Ectodermal cell (in vitro differentiated cells): Measurements from ENCODE around the gene BAHD1.

Source experiments
- H3K27ac ChIP-seq: 2 replicates; pipeline ENCODE4 v1.7.0; 2013; ENCODE audit warnings: mild to moderate bottlenecking, low read depth, low read length; ENCODE audit not compliant: insufficient read depth, poor library complexity, severe bottlenecking
- H3K27me3 ChIP-seq: 2 replicates; pipeline ENCODE4 v1.7.0; 2013; ENCODE audit warnings: mild to moderate bottlenecking, low read length; ENCODE audit not compliant: insufficient read depth, control insufficient read depth, poor library complexity, severe bottlenecking
- H3K36me3 ChIP-seq: one replicate; pipeline ENCODE4 v1.7.0; 2013; ENCODE audit warnings: low read length; ENCODE audit not compliant: control insufficient read depth, insufficient read depth
- H3K4me1 ChIP-seq: one replicate; pipeline ENCODE4 v1.7.0; 2013; ENCODE audit warnings: low read length; ENCODE audit not compliant: control insufficient read depth, insufficient read depth
- H3K4me3 ChIP-seq: 2 replicates; pipeline ENCODE4 v1.7.0; 2013; ENCODE audit warnings: low read depth, low read length, control low read depth; ENCODE audit not compliant: insufficient read depth
- H3K9me3 ChIP-seq: 2 replicates; pipeline ENCODE4 v1.7.0; 2013; ENCODE audit warnings: mild to moderate bottlenecking, low read length, moderate library complexity; ENCODE audit not compliant: control insufficient read depth
- WGBS, 2 experiments: methylation state at CpG; one replicate each; pipeline ENCODE4 v1.1.7; 2013; ENCODE audit warnings: missing lambda C conversion rate in 2 of 2; 5-methylcytosine and 5-hydroxymethylcytosine counted together

The BAHD1 gene

DNA sequence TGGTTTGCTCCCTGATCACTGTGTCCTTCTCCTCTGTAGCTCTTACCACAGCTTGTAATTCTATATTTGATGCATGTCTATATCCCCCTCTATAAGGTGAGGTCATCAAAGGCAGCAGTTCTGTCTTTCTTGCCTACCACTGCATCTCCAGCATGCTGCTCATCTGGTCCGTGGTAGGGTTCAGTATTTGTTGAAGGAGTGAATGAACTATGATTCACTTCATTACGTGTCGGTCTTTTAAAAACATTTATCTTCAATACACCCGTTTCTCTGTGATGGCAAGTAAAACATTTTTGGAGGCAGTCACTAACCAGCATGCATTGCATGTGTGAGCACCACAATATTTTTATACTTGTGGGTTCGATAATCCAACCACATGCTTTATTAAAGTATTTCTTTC, 57.7 kb downstream of the BAHD1 start:
- H3K4me3 ChIP-seq, result no peak overlapping the region

DNA sequence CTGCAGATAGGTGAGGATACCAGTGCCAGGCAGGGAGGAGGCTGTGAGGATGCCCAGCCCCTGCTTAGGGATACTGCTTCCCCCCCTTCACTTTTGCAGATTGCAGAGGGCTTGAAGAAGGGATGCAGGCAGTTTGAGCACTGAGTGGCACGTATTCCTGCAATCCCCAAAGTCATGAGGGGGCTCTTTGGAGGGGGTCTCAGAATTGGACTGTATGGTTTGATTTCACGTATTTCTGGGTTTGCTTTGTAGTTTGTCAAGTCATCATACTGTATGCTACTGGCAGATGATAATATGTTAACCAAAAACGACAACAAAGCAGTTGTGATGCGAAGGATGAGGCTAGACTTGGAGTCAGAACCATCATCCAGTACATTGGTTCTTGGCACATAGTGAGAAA, 58.1 kb downstream of the BAHD1 start:
- no peaks in the 10 kb centered on the region for H3K4me1 ChIP-seq
- WGBS, 2 experiments, result 89% methylated on average over 4 of the region's 4 CpGs
- H3K9me3 ChIP-seq, result no peaks in the 10 kb centered on the region
- H3K36me3 ChIP-seq, result no peaks in the 10 kb centered on the region
- H3K27ac ChIP-seq, result no peak overlapping the region
- no peaks in the 10 kb centered on the region for H3K27me3 ChIP-seq
- no peak overlapping the region for H3K4me3 ChIP-seq

More for the DNA sequence above, 57.7 kb downstream of the BAHD1 start:
- Histone ChIP-seq H3K27ac (no peak overlapping the region), H3K9me3 (no peaks in the 10 kb centered on the region), H3K36me3 (no peaks in the 10 kb centered on the region), H3K27me3 (no peaks in the 10 kb centered on the region), H3K4me1 (no peaks in the 10 kb centered on the region)
- 97 to 99% methylated on average over 5 of the region's 5 CpGs for WGBS, 2 experiments

DNA sequence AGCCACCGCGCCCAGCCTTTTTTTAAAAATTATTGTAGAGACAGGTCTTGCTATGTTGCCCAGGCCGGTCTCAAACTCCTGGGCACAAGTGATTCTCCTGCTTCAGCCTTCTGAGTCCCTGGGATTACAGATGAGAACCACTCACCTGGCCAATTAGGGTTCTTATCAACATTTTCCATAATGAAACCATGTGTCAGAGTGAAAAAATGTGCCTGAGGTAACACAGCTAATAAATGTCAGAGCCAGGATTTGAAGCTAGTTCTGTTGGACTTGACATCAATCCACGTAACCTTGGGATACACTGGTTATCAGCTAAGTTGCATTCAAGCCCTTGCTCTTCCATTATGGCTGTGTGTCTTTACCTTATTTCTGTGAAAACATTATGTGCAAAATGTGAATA, 59.2 kb downstream of the BAHD1 start:
- H3K4me3 ChIP-seq, result no peak overlapping the region
- WGBS, 2 experiments, result 83 to 86% methylated on average over 4 of the region's 4 CpGs
- no peaks in the 10 kb centered on the region for H3K36me3 ChIP-seq
- H3K27me3 ChIP-seq, result no peaks in the 10 kb centered on the region
- no peaks in the 10 kb centered on the region for H3K4me1 ChIP-seq
- no peak overlapping the region for H3K27ac ChIP-seq
- no peaks in the 10 kb centered on the region for H3K9me3 ChIP-seq

DNA sequence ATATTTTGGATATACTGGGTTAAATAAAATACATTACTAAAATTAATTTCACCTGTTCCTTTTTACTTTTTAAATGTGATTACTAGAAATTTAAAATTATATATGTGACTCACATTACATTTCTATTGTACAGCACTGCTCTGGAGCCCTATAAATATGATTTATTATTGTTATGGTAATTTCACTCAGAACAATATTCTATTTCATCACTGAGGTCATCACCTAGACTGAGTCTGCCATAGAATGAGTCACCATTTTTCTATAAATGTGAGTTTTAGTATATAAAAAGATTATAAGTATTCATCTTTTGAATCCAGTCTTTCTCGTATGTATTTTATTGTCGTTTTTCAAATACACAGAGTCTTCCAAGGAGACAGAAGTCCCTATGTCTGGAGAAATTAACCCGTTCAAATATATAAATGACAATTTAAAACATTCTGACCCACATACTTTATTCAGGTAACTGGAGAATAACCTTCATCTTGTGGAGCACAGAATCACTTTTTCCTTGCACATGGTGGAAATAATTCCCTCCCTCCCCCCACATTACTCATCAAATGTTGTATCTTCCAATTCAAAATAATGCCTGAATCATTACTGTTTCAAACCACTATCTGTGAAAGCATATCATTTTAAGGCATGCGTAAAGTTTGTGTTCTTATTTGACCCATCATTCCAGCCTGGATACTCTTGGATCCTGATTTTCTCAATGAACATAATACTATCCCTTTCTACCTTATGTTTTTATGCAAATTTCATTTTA, 60.0 kb downstream of the BAHD1 start:
- no peaks in the 10 kb centered on the region for H3K4me1 ChIP-seq
- H3K9me3 ChIP-seq, result no peaks in the 10 kb centered on the region
- 95 to 96% methylated on average over 4 of the region's 4 CpGs for WGBS, 2 experiments
- H3K36me3 ChIP-seq, result no peaks in the 10 kb centered on the region
- no peak overlapping the region for H3K27ac ChIP-seq
- H3K4me3 ChIP-seq, result no peak overlapping the region
- no peaks in the 10 kb centered on the region for H3K27me3 ChIP-seq

DNA sequence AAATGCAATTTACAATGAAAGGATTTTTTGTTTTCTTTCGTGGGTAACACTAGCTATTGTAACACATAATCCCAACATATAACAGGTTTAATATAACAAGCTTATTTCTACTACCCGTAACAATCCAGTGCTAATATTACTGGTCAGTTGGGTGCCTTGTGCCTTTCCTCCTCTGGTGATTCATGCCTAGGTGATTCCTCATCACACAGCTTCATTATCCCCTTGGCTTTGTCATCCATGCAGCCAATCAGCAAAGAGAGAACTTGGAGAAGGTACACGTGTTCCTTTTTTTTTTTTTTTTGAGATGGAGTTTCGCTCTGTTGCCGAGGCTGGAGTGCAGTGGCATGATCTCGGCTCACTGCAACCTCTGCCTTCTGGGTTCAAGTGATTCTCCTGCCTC, 60.7 kb downstream of the BAHD1 start:
- peaks cover 3% of the 10 kb centered on the region for H3K27me3 ChIP-seq
- no peaks in the 10 kb centered on the region for H3K9me3 ChIP-seq
- H3K4me1 ChIP-seq, result no peaks in the 10 kb centered on the region
- H3K27ac ChIP-seq, result no peak overlapping the region
- H3K4me3 ChIP-seq, result no peak overlapping the region
- no peaks in the 10 kb centered on the region for H3K36me3 ChIP-seq
- WGBS, 2 experiments, result 76 to 80% methylated on average over 6 of the region's 6 CpGs

DNA sequence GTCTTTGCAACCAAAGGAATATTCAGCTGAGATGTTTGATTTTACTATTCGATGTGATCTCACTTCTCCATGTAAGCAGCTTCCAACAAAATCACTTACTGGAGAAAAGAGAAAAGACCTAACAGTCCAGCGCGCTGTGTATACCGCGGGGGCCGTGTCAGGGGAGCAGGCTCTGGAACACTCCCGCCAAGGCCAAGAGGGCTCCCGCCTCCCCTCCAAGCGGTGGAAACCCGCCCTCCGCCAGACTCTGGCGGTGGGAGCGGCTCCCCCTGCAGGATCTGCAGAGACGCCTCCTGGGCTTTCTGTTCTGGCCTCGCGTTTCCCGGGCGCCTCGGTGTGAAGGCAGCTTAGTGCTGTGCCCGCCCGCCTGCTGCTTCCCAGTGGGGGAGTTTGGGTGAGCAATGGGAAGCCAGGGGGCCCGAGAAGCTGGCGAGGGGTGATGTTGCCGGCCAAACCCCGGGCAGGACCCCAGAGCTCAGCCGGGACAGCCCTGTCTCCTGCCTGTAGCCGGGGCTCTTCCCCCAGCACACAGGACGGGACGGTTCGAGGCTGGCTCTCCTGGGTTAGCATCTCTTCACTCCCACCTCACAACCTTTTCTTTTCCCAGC, 66.3 kb downstream of the BAHD1 start:
- Histone ChIP-seq H3K4me1 (no peaks in the 10 kb centered on the region), H3K4me3 (no peak overlapping the region), H3K27me3 (peaks cover 54% of the 10 kb centered on the region), H3K9me3 (no peaks in the 10 kb centered on the region), H3K27ac (no peak overlapping the region), H3K36me3 (no peaks in the 10 kb centered on the region)
- WGBS, 2 experiments, result 6 to 7% methylated on average over 30 of the region's 30 CpGs

DNA sequence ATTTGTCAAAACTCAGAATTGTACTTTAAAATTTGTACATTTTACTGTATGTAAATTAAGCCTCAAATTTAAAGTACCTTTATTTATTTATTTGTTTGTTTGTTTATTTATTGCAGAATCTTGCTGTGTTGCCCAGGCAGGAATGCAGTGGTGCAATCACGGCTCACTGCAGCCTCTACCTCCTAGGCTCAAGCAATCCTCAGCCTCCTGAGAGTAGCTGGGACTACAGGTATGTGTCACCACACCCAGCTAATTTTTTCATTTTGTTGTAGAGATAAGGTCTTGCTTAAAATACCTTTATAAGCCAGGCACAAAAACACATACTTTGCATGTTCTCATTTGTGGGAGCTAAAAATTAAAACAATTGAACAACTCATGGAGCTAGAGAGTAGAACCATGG, 67.5 kb downstream of the BAHD1 start:
- 94 to 100% methylated on average over 1 of the region's 1 CpG for WGBS, 2 experiments
- H3K4me3 ChIP-seq, result no peak overlapping the region
- H3K4me1 ChIP-seq, result no peaks in the 10 kb centered on the region
- peaks cover 65% of the 10 kb centered on the region for H3K27me3 ChIP-seq
- H3K9me3 ChIP-seq, result no peaks in the 10 kb centered on the region
- no peak overlapping the region for H3K27ac ChIP-seq
- H3K36me3 ChIP-seq, result no peaks in the 10 kb centered on the region

DNA sequence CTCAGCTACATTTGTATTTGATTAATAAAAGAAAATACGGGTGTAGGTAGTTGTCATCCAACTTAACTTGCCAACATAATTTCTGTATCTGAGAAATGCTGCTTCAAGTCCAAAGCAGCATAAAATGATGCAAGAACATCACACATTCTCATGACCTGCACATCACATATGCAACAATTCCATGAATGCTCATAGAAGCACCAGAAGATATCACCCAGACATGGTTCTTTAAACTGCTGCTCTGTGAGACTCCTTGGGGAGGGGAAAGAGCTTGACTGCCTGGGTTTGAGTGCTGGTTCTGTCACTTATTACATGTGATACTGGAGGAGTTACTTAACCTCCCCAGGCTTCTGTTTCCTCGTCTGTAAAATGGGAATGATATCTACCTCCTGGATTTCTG, 69.4 kb downstream of the BAHD1 start:
- Histone ChIP-seq H3K9me3 (no peaks in the 10 kb centered on the region), H3K27ac (no peak overlapping the region), H3K36me3 (no peaks in the 10 kb centered on the region), H3K27me3 (peaks cover 71% of the 10 kb centered on the region), H3K4me1 (no peaks in the 10 kb centered on the region), H3K4me3 (no peak overlapping the region)
- 88 to 90% methylated on average over 2 of the region's 2 CpGs for WGBS, 2 experiments

DNA sequence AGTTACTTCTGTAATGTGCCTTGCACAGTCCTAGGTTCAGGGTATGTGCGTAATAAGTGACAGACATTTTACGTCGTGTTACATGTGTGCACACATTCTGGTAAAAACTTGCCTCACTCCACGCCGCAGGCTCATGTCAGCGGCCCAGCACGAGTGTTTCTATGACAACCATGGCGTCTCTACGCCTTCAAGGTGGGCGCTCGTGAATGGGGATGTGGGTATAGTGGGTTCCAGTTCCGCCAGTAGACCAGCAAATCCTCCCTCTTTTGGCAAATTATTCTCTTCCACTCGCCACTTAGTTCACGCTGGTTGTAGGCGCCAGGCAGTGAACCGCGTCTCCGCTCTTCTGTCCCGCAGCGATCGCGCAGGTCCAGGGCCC, 70.3 kb downstream of the BAHD1 start:
- Histone ChIP-seq H3K36me3 (no peaks in the 10 kb centered on the region), H3K27ac (no peak overlapping the region), H3K4me1 (no peaks in the 10 kb centered on the region), H3K27me3 (peaks cover 71% of the 10 kb centered on the region), H3K9me3 (no peaks in the 10 kb centered on the region), H3K4me3 (peak overlapping the region; percentile 29)
- WGBS, 2 experiments, result 46 to 48% methylated on average over 22 of the region's 22 CpGs

DNA sequence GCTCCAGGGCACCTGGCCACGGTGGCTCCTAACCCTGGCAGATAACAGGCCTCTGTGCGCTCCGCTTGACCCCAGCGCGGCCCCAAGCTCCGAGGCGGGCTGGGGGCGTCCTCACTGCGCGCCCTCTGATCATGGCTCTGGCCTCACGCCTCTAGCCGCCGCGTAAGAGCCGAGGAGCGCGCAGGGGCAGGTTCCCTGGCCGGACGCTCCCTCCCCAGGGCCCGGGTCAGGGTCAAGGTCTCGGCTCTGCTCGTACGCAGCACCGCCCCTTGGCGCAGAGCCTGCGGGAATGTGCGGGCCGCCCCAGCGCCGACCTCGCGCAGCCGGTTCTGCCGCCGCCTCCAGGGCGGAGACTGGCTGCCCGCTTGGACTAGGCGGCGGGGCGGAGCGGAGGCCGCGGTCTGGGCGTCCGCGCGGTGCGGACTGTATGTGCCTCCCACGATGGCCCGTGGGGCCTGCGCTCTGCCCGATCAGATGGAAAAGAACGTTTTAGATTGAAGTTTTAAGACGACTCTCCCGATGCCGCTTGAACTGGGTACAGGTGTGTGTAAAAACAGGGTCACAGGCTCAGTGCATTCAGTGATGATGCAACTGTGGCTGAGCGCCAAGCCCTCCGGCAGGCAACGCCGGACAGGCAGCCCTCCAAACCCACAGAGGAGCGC, 70.8 kb downstream of the BAHD1 start:
- no peaks in the 10 kb centered on the region for H3K36me3 ChIP-seq
- H3K27ac ChIP-seq, result no peak overlapping the region
- H3K4me1 ChIP-seq, result no peaks in the 10 kb centered on the region
- H3K27me3 ChIP-seq, result peaks cover 67% of the 10 kb centered on the region
- H3K4me3 ChIP-seq, result peak overlapping the region; percentile 29
- 6 to 7% methylated on average over 61 of the region's 61 CpGs for WGBS, 2 experiments
- no peaks in the 10 kb centered on the region for H3K9me3 ChIP-seq
